OCI-LY7 (cell line): ENCODE data around the gene ASB15.

Source experiments
- EZH2phosphoT487 ChIP-seq: fragments of 200-600 bp; sonication (generic); IDR thresholded peaks from 2 replicates; pipeline ENCODE4 v1.6.1; 2018; ENCODE audit warnings: low read depth, borderline replicate concordance, mild to moderate bottlenecking, mixed run types, antibody characterized with exemption, low read length, moderate library complexity, mixed read lengths
- TF ChIP-seq, protein P1 (sequence below): fragments of 200-600 bp; sonication (generic); conservative IDR thresholded peaks from 2 replicates; pipeline ENCODE4 v1.5.1; 2014; ENCODE audit warnings: mild to moderate bottlenecking, antibody characterized with exemption, low read length, moderate library complexity, mixed read lengths

DNA sequence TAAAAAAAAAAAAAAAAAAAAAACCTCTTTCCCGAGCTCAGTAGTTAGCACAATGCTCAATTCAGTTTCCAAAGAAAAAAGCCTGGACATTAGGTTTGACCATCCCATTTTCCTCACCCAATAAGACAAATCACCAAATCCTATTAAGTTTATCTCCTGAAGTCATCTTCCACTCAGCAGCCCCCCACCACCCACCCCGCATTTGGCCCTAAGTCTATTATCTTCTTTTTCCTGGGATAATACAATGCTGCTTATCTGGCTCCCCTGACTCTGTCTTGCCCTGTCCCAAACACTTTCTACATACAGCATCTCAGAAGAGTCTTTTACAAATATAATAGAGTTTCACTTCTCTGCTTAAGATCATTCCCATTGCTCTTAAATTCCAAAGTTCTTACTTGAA lies 36.3 kb downstream of the ASB15 start:
- TF ChIP-seq, protein P1, sequence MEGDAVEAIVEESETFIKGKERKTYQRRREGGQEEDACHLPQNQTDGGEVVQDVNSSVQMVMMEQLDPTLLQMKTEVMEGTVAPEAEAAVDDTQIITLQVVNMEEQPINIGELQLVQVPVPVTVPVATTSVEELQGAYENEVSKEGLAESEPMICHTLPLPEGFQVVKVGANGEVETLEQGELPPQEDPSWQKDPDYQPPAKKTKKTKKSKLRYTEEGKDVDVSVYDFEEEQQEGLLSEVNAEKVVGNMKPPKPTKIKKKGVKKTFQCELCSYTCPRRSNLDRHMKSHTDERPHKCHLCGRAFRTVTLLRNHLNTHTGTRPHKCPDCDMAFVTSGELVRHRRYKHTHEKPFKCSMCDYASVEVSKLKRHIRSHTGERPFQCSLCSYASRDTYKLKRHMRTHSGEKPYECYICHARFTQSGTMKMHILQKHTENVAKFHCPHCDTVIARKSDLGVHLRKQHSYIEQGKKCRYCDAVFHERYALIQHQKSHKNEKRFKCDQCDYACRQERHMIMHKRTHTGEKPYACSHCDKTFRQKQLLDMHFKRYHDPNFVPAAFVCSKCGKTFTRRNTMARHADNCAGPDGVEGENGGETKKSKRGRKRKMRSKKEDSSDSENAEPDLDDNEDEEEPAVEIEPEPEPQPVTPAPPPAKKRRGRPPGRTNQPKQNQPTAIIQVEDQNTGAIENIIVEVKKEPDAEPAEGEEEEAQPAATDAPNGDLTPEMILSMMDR: no peak
- TF ChIP-seq EZH2phosphoT487: no peak
